GM10266 (cell line): ENCODE measurements around the gene GH1.
A peak's percentile ranks its signal among the peaks of the same experiment; 100 is the strongest.

Experiments used
- DNase-seq: peaks from one replicate; pipeline ENCODE4 v3.0.0; 2012; ENCODE audit errors: extremely low spot score
- CTCF ChIP-seq: IDR thresholded peaks from 2 replicates; pipeline ENCODE4 v1.5.1; 2012; ENCODE audit warnings: mild to moderate bottlenecking, low read depth; ENCODE audit not compliant: control insufficient read depth, insufficient read depth; ENCODE audit errors: missing control alignments

GH1 gene

GRCh38 chr17:63949576-63950250 is 31.1 kb upstream of the GH1 start:
- no peak for DNase-seq

DNA sequence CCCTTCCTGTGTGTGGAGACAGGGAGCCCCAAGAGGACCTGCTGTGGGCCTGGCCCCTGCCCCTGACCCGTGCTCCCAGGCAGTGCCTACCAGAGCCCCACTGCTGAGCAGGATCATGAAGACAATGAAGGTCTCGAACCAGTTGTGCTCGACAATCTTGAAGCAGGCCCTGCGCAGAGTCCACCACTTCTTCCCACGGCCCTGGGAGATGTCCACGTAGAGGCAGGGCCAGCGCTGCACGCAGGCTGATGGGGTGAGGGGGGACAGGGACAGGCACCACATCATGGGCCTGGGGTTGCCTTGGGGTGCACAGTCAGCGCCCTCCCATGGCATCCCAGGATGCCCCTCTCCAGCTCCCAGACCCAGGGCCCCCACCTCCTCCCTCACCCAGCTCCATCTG is 29.9 kb upstream of the GH1 start:
- DNase-seq, result no peak
- no peak for TF ChIP-seq CTCF

More at GRCh38 chr17:63949576-63950250, 31.1 kb upstream of the GH1 start:
- TF ChIP-seq CTCF, result no peak

GRCh38 chr17:63947711-63948330 is 29.2 kb upstream of the GH1 start:
- no peak for TF ChIP-seq CTCF
- DNase-seq, result no peak

DNA sequence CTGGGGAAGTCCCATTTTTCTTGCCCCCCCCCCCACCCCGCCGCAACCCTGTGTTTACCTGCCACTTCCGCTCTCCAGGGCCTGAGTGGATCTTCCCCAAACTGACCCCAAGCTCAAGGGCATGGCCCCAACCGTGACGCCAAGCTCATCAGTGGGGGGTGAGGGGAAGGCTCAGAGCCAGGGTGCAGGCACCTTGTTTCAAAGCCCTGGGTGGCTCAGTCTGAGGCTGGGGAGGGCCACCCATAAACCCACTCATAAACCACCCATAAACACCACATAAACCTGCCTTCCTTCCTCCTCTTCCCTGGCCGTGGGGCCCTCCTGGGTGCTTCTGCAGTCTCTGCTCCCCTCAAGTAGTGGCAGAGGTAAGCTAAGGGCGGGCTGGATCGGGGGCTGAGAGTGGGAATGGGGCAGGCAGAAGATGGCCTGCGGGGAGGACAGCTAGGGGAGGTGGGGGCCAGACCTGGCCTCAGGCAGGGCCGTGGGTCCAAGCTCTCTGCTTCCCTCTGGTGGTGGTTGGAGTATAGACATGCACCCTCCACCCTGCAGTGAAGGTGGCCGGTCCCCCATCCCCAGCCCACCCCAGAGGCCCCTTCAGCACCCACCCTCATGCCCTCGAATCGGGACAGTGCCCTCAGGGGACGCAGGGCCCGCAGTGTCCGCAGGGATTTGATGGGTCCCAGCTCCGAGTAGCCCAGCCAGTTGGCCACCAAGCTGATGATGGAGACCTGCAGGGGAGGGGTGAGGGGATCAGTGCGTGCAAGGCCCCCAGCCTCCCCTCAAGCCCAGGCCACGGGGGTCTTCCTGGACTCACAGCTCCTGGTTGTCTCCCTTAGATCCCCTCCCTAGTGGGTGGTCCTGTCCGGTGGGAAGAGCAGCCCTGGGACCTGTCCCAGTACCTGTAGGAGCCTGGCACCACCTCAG is 28.1 kb upstream of the GH1 start:
- peak; percentile 81 for TF ChIP-seq CTCF
- peak; percentile 88 for DNase-seq

DNA sequence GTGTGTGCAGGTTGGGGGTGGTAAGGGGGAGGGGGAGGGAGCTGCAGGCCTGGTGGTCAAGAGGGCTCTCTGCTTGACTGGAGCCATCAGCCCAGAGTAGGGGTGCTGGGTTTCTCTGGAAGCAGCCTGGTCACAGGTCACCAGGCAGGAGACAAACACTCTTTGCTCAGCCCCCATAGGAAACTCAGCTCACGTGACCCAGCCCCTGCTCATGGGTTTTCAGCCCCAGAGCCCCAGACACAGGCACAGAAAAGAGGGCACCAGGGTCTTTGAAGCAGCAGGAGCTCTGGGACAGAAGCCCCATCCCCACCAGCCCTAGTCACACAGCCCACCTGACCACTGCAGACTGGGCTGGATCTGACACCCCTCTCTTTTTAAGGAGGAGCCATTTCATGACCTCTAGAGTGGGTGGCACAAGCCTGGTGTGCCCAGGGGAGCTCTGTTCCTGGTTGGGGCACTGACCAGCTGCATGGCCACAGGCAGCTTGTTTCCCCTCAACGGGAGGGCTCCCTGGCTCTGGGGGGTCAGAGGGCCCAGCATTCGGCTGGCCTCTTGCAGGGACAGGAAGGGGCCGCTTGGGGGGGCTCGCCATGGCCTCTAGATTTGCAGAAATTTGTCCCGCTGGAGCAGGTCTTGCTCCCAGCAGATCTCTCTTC is 27.3 kb upstream of the GH1 start:
- TF ChIP-seq CTCF, result peak; percentile 21
- DNase-seq, result peak; percentile 70

- no peak for DNase-seq
- TF ChIP-seq CTCF, result no peak
Observed at GRCh38 chr17:63944736-63945499, 26.3 kb upstream of the GH1 start.
